Chondrocyte (in vitro differentiated cells): ENCODE measurements around the gene GOLPH3. TPM values are rescaled to one million over a fixed set of nuclear protein-coding genes. Genes with fewer than 3 reads are reported as not detected.

Experiments
- DNase-seq: peaks from one replicate; pipeline ENCODE4 v3.0.0; 2021; ENCODE audit warnings: mixed read lengths, low spot score
- H3K27ac Mint-ChIP-seq: one replicate; pipeline ENCODE4 v1.8.0; 2021; ENCODE audit warnings: mild to moderate bottlenecking, moderate library complexity, mixed read lengths; ENCODE audit not compliant: unreplicated experiment
- H3K27me3 Mint-ChIP-seq: 2 replicates; pipeline ENCODE4 v1.8.0; 2021; ENCODE audit warnings: low read depth, mixed read lengths
- H3K36me3 Mint-ChIP-seq: 2 replicates; pipeline ENCODE4 v1.8.0; 2021; ENCODE audit warnings: low read depth, mixed read lengths
- H3K4me1 Mint-ChIP-seq: 2 replicates; pipeline ENCODE4 v1.8.0; 2021; ENCODE audit warnings: low read depth, mild to moderate bottlenecking, mixed read lengths
- H3K4me3 Mint-ChIP-seq: one replicate; pipeline ENCODE4 v1.8.0; 2021; ENCODE audit warnings: mild to moderate bottlenecking, moderate library complexity, mixed read lengths; ENCODE audit not compliant: unreplicated experiment
- H3K9me3 Mint-ChIP-seq: 2 replicates; pipeline ENCODE4 v1.8.0; 2021; ENCODE audit warnings: low read depth, mixed read lengths
- CTCF ChIP-seq: fragments of 200-600 bp; sonication (generic); IDR thresholded peaks from 2 replicates; pipeline ENCODE4 v1.5.0; 2021; ENCODE audit warnings: antibody characterized with exemption, mild to moderate bottlenecking, moderate library complexity
- total RNA-seq: library from RNA; stranded (reverse); gene quantifications from 3 replicates; pipeline ENCODE4 v1.2.1, GENCODE V29; 2021

Gene GOLPH3
- total RNA-seq, 1 donor from 2014 or later = 106 TPM

DNA sequence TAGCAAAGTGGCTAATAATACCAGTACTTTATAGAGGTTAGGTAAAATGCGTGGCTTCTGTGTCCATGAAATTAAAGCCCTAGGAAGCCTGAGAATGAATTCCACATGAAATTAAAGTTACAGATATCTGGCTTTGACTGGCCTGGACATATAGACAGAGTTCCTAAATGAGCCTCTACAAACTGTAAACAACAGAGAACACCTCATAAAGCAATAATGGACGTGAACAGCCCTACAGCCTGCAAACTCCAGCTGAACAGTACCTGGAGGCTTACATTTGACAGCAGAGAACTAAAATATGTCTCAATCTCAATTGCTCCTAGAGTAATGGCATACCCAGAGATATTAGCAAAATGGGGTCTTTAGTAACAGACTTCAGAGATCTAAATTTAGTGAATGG is 28.7 kb downstream of the GOLPH3 start:
- Mint-ChIP-seq H3K9me3 (no peaks in the 10 kb centered on the region), H3K27me3 (no peaks in the 10 kb centered on the region), H3K4me1 (peaks cover 53% of the 10 kb centered on the region), H3K4me3 (no peak overlapping the region), H3K36me3 (peaks cover 1% of the 10 kb centered on the region), H3K27ac (no peak overlapping the region)
- DNase-seq = no peak
- no peak for TF ChIP-seq CTCF

- no peak overlapping the region for H3K27ac Mint-ChIP-seq
- TF ChIP-seq CTCF = no peak
Measured at GRCh38 chr5:32144378-32145207, 29.5 kb downstream of the GOLPH3 start.

GRCh38 chr5:32143617-32144377 is 30.3 kb downstream of the GOLPH3 start:
- TF ChIP-seq CTCF = no peak
- Mint-ChIP-seq H3K27ac (peak overlapping the region; percentile 29), H3K4me3 (no peak overlapping the region), H3K27me3 (no peaks in the 10 kb centered on the region), H3K4me1 (peaks cover 42% of the 10 kb centered on the region), H3K36me3 (peaks cover 1% of the 10 kb centered on the region), H3K9me3 (no peaks in the 10 kb centered on the region)
- no peak for DNase-seq

More at GRCh38 chr5:32144378-32145207, 29.5 kb downstream of the GOLPH3 start:
- Mint-ChIP-seq H3K4me3 (no peak overlapping the region), H3K36me3 (peaks cover 1% of the 10 kb centered on the region), H3K9me3 (no peaks in the 10 kb centered on the region), H3K27me3 (no peaks in the 10 kb centered on the region), H3K4me1 (peaks cover 47% of the 10 kb centered on the region)
- DNase-seq = no peak

DNA sequence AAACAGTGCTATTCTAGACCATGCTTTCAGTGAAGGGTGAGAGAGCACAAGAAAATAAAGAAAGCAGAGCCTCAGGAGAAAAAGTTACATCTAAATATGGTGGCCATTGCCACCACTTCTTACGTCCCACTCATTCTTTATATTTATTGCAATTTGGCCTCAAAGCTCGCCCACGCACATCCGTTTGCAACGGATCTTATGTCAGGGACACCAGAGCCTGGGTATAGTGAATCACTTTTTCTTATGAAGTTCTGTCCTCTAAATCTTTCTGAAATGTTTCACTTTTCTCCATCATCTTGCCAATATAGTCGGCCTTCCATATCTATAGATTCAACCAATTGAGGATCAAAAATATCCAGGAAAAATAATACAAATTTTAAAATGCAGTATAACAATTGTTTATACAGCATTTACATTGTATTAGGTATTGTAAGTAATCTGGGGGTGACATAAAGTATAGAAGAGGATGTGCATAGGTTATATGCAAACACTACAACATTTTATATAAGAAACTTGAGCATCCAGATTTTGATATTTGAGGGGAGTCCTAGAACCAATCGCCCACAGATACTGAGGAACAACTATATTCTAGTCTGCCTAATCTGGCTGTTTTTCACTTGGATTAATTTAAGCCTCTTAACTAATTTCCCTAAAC is 35.2 kb downstream of the GOLPH3 start:
- Mint-ChIP-seq H3K9me3 (no peaks in the 10 kb centered on the region), H3K27ac (peak overlapping the region; percentile 52), H3K4me3 (no peak overlapping the region), H3K4me1 (peaks cover 10% of the 10 kb centered on the region), H3K27me3 (no peaks in the 10 kb centered on the region), H3K36me3 (peaks cover 8% of the 10 kb centered on the region)
- DNase-seq = no peak
- no peak for TF ChIP-seq CTCF

DNA sequence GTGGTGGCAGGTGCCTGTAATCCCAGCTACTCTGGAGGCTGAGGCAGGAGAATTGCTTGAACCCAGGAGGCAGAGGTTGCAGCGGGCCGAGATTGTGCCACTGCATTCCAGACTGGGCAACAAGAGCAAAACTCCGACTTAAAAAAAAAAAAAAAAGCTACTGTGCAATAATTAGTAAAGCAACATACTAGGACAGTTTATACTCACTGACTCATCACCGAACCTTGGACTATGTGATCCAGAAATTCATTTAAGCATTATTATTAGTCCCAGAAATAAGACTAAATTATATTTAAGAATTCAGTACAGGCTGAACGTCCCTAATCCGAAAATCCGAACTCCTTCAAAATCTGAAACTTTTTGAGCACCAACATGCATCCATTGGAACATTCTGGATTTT is 37.8 kb downstream of the GOLPH3 start:
- no peaks in the 10 kb centered on the region for H3K9me3 Mint-ChIP-seq
- no peaks in the 10 kb centered on the region for H3K27me3 Mint-ChIP-seq
- TF ChIP-seq CTCF = no peak
- no peak overlapping the region for H3K4me3 Mint-ChIP-seq
- H3K36me3 Mint-ChIP-seq = peaks cover 11% of the 10 kb centered on the region
- H3K4me1 Mint-ChIP-seq = peaks cover 20% of the 10 kb centered on the region
- no peak overlapping the region for H3K27ac Mint-ChIP-seq
- DNase-seq = no peak
